ENCODE data around the gene PRMT3.
A peak's percentile ranks its signal among the peaks of the same experiment; 100 is the strongest.

PRMT3 gene

GRCh38 chr11:20367313-20367948, 20.1 kb upstream of the PRMT3 start (continued):
- TF ChIP-seq ZNF518A (tag by site-specific recombination; conservative IDR thresholded peaks at IDR 0.05; ENCODE audit: low read depth) (no peak), ZNF398 (tag by site-specific recombination; IDR thresholded peaks at IDR 0.05) (no peak), ZNF280C (tag by site-specific recombination; IDR thresholded peaks at IDR 0.05) (no peak), BCL6B (tag by site-specific recombination; IDR thresholded peaks at IDR 0.05) (no peak), SP3 (tag by site-specific recombination; IDR thresholded peaks at IDR 0.05) (no peak), GLI4 (tag by site-specific recombination; IDR thresholded peaks at IDR 0.05) (no peak), ZNF132 (tag by site-specific recombination; IDR thresholded peaks at IDR 0.05; ENCODE audit: borderline replicate concordance) (no peak), ZNF521 (tag by site-specific recombination; IDR thresholded peaks at IDR 0.05) (no peak), ZNF580 (tag by site-specific recombination; IDR thresholded peaks at IDR 0.05) (no peak), ZNF530 (tag by site-specific recombination; IDR thresholded peaks at IDR 0.05; ENCODE audit: low read depth) (no peak), PRDM6 (tag by site-specific recombination; IDR thresholded peaks at IDR 0.05) (peak; percentile 91), ZNF561 (tag by site-specific recombination; IDR thresholded peaks at IDR 0.05; ENCODE audit: borderline replicate concordance) (no peak), ZNF37A (tag by site-specific recombination; IDR thresholded peaks at IDR 0.05) (no peak), ZNF792 (tag by site-specific recombination; IDR thresholded peaks at IDR 0.05) (no peak), ZNF416 (tag by site-specific recombination; IDR thresholded peaks at IDR 0.05) (no peak), OSR2 (tag by site-specific recombination; IDR thresholded peaks at IDR 0.05) (peak; percentile 85), ZNF433 (tag by site-specific recombination; IDR thresholded peaks at IDR 0.05; ENCODE audit: low read depth) (no peak), PRDM4 (tag by site-specific recombination; IDR thresholded peaks at IDR 0.05) (no peak), KLF7 (tag by site-specific recombination; IDR thresholded peaks at IDR 0.05; ENCODE audit: borderline replicate concordance) (no peak), ZNF621 (tag by site-specific recombination; IDR thresholded peaks at IDR 0.05) (no peak), ZNF223 (tag by site-specific recombination; IDR thresholded peaks at IDR 0.05) (no peak), ZNF501 (tag by site-specific recombination; IDR thresholded peaks at IDR 0.05) (no peak), ZNF114 (tag by site-specific recombination; IDR thresholded peaks at IDR 0.05) (no peak), ZNF555 (tag by site-specific recombination; conservative IDR thresholded peaks at IDR 0.05) (no peak), ZBTB20 (tag by site-specific recombination; IDR thresholded peaks at IDR 0.05) (no peak)
